Vagina (tissue), 2 donors: ENCODE results near the gene LRRC4C.

Source experiments
- CTCF ChIP-seq, 3 experiments: fragments of 450-650 bp in 2 of 3; fragments of 200-600 bp in 1 of 3; sonication (generic) in 1 of 3; IDR thresholded peaks; one replicate each; pipeline ENCODE4 v1.5.1; 2017 to 2019; ENCODE audit warnings: antibody characterized with exemption in 3 of 3, mild to moderate bottlenecking in 2 of 3, moderate library complexity in 2 of 3
- POLR2A ChIP-seq, 2 donors: fragments of 450-650 bp; IDR thresholded peaks; one replicate each; pipeline ENCODE4 v1.6.1; 2017; ENCODE audit warnings: antibody characterized with exemption in 2 of 2, mild to moderate bottlenecking in 2 of 2, moderate library complexity in 2 of 2

DNA sequence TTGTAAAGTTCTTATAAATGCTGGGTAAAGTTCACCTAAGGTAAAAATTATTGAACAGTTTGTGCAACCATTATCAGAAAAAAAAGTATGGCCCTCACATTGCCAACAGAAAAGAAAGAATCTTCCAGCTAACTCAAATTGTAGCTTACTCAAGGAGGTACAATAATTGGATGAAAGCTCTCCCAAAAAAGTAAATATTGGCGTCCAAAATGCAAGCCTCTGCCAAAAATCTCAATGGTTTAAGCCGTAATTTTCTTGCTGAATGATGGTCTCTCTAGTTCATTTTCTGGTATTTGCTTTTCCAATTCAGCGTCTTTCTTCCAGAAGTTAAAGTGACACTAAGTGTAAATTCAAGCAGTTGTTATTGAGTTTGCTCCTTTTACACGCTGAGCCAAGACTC, 727.3 kb downstream of the LRRC4C start:
- no peak for TF ChIP-seq POLR2A (IDR thresholded peaks at IDR 0.05)
- no peak for TF ChIP-seq CTCF (IDR thresholded peaks at IDR 0.05)
